HG02588 (cell line): Measurements from ENCODE around the gene WIPF3.
A peak's percentile ranks its signal among the peaks of the same experiment; 100 is the strongest.

Experiments used
- ATAC-seq: cut with Tn5 transposase; IDR thresholded peaks from one replicate; pipeline ENCODE4 v1.9.1; 2021; ENCODE audit warnings: mild to moderate bottlenecking, moderate library complexity; ENCODE audit not compliant: unreplicated experiment

The WIPF3 gene

GRCh38 chr7:29809533-29810155 is 3.3 kb downstream of the WIPF3 start:
- no peak for ATAC-seq

GRCh38 chr7:29810297-29810696 is 4.0 kb downstream of the WIPF3 start:
- ATAC-seq: no peak

GRCh38 chr7:29810813-29811482 is 4.6 kb downstream of the WIPF3 start:
- no peak for ATAC-seq

GRCh38 chr7:29811586-29811985 is 5.3 kb downstream of the WIPF3 start:
- ATAC-seq: no peak

GRCh38 chr7:29812185-29812876 is 6.0 kb downstream of the WIPF3 start:
- ATAC-seq: no peak

GRCh38 chr7:29815181-29816105 is 9.1 kb downstream of the WIPF3 start:
- ATAC-seq: no peak

GRCh38 chr7:29818308-29818707 is 12.0 kb downstream of the WIPF3 start:
- no peak for ATAC-seq

- peak; percentile 90 for ATAC-seq
Measured at GRCh38 chr7:29825775-29826529, 19.6 kb downstream of the WIPF3 start.

GRCh38 chr7:29826530-29826822 is 20.2 kb downstream of the WIPF3 start:
- no peak for ATAC-seq

GRCh38 chr7:29826904-29827303 is 20.6 kb downstream of the WIPF3 start:
- ATAC-seq: no peak

- no peak for ATAC-seq
Measured at GRCh38 chr7:29831705-29832104, 25.4 kb downstream of the WIPF3 start.

- ATAC-seq: no peak
Measured at GRCh38 chr7:29833929-29834328, 27.6 kb downstream of the WIPF3 start.

- ATAC-seq: no peak
Measured at GRCh38 chr7:29835718-29836117, 29.4 kb downstream of the WIPF3 start.

GRCh38 chr7:29839302-29839701 is 33.0 kb downstream of the WIPF3 start:
- no peak for ATAC-seq

- no peak for ATAC-seq
Measured at GRCh38 chr7:29839921-29840320, 33.6 kb downstream of the WIPF3 start.

GRCh38 chr7:29840701-29841100 is 34.4 kb downstream of the WIPF3 start:
- no peak for ATAC-seq

- no peak for ATAC-seq
Measured at GRCh38 chr7:29841926-29842701, 35.8 kb downstream of the WIPF3 start.

GRCh38 chr7:29843093-29843492 is 36.8 kb downstream of the WIPF3 start:
- no peak for ATAC-seq

- no peak for ATAC-seq
Measured at GRCh38 chr7:29843726-29844125, 37.4 kb downstream of the WIPF3 start.

- ATAC-seq: no peak
Measured at GRCh38 chr7:29844559-29844958, 38.3 kb downstream of the WIPF3 start.
